Hepatocyte (in vitro differentiated cells): ENCODE measurements around the gene AIF1. TPM values are rescaled to one million over a fixed set of nuclear protein-coding genes. Genes with fewer than 3 reads are reported as not detected.

ENCODE experiments used
- DNase-seq: peaks from one replicate; pipeline ENCODE4 v3.0.0-alpha.2; 2016; ENCODE audit warnings: low spot score
- H2AFZ ChIP-seq: fragments of 200-600 bp; sonication (generic); 2 replicates; pipeline ENCODE4 v1.6.0; 2016; ENCODE audit warnings: antibody characterized with exemption, mild to moderate bottlenecking
- H3K27ac ChIP-seq: fragments of 200-600 bp; sonication (generic); 2 replicates; pipeline ENCODE4 v1.5.1; 2016; ENCODE audit warnings: mild to moderate bottlenecking
- H3K27me3 ChIP-seq: fragments of 200-600 bp; sonication (generic); 2 replicates; pipeline ENCODE4 v1.6.1; 2016
- H3K36me3 ChIP-seq: fragments of 200-600 bp; sonication (generic); replicated peaks from 2 replicates; pipeline ENCODE4 v1.5.1; 2016; ENCODE audit warnings: low read depth; ENCODE audit not compliant: insufficient read depth
- H3K4me1 ChIP-seq: fragments of 200-600 bp; sonication (generic); 2 replicates; pipeline ENCODE4 v1.5.1; 2016; ENCODE audit warnings: mild to moderate bottlenecking, moderate library complexity; ENCODE audit not compliant: insufficient read depth
- H3K4me2 ChIP-seq: fragments of 200-600 bp; sonication (generic); 2 replicates; pipeline ENCODE4 v1.6.0; 2016
- H3K4me3 ChIP-seq: fragments of 200-600 bp; sonication (generic); 2 replicates; pipeline ENCODE4 v1.5.1; 2016; ENCODE audit warnings: mild to moderate bottlenecking
- H3K79me2 ChIP-seq: fragments of 200-600 bp; sonication (generic); 2 replicates; pipeline ENCODE4 v1.6.0; 2017; ENCODE audit warnings: mild to moderate bottlenecking
- H3K9me2 ChIP-seq: fragments of 200-600 bp; sonication (generic); replicated peaks from 2 replicates; pipeline ENCODE4 v1.6.0; 2017; ENCODE audit warnings: mild to moderate bottlenecking; ENCODE audit not compliant: insufficient read depth
- H3K9me3 ChIP-seq: fragments of 200-600 bp; sonication (generic); 2 replicates; pipeline ENCODE4 v1.5.1; 2016; ENCODE audit warnings: low read depth, mild to moderate bottlenecking
- H4K20me1 ChIP-seq: fragments of 200-600 bp; sonication (generic); 2 replicates; pipeline ENCODE4 v1.6.0; 2016; ENCODE audit warnings: mild to moderate bottlenecking; ENCODE audit not compliant: insufficient read depth, poor library complexity, severe bottlenecking
- EZH2 ChIP-seq: fragments of 200-600 bp; sonication (generic); IDR thresholded peaks from 2 replicates; pipeline ENCODE4 v1.6.1; 2016; ENCODE audit warnings: antibody characterized with exemption, mild to moderate bottlenecking, borderline replicate concordance
- EZH2phosphoT487 ChIP-seq: fragments of 200-600 bp; sonication (generic); IDR thresholded peaks from one replicate; pipeline ENCODE4 v1.6.1; 2018; ENCODE audit warnings: antibody characterized with exemption, mild to moderate bottlenecking, low read depth, moderate library complexity; ENCODE audit not compliant: unreplicated experiment, severe bottlenecking
- WGBS: methylation state at CpG from one replicate; pipeline ENCODE4 v1.1.6; 2016; ENCODE audit warnings: low lambda C conversion rate; ENCODE audit errors: missing lambda C conversion rate; 5-methylcytosine and 5-hydroxymethylcytosine counted together
- polyA plus RNA-seq: library from polyadenylated mRNA; unstranded; fragments of >200 nt; fragmentation: Nextera tagmentation; extraction: Ambion mirVana; gene quantifications from 2 replicates; pipeline ENCODE4 v1.2.1, GENCODE V29; 2016
- total RNA-seq: library from RNA; depleted of rRNA; stranded (reverse); fragments of >200 nt; gene quantifications from 2 replicates; pipeline ENCODE4 v1.2.3, GENCODE V29; 2014
- TF ChIP-seq, protein P1 (sequence below): fragments of 200-600 bp; sonication (generic); IDR thresholded peaks from 2 replicates; pipeline ENCODE4 v1.5.1; 2016; ENCODE audit warnings: antibody characterized with exemption, mild to moderate bottlenecking; ENCODE audit not compliant: poor library complexity

Gene AIF1
- total and polyA plus RNA-seq, 2 experiments from 2014 or later: 4.6 to 7.2 TPM

DNA sequence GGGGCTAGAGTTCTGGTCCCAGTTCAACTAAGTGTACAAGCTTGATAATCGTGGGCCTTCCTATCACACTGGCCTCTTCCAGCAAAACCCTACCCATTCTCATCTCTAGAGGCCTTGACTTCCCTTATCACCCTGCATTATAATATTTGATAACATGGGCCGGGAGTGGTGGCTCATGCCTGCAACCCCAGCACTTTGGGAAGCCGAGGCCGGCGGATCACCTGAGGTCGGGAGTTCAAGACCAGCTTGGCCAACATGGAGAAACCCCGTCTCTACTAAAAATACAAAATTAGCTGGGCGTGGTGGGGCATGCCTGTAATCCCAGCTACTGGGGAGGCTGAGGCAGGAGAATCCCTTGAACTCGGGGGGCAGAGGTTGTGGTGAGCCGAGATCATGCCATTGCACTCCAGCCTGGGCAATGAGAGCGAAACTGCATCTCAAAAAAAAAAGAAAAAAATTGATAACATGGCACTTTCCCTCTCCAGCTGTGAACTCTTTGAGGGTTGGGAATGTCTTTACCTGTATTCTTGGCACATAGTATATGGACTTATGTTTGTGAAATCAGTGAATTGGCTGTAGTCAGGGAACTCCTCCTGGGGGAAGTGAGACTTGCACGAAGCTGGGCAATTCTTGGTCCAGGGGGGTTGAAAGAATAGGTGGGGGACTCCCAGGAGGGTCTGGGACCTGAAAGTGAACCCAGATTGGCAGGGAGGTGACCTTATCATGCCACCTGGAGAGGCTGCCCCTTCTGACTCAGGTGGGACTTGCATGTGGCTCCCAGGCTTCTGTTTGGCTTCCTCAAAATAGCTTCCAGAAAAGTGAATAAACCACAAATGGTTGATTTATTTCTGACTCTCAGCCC is 46.5 kb downstream of the AIF1 start:
- Histone ChIP-seq H3K36me3 (no peaks in the 10 kb centered on the region), H3K4me3 (peak overlapping the region; percentile 55), H2AFZ (no peak overlapping the region), H3K79me2 (peaks cover 74% of the 10 kb centered on the region), H3K9me3 (no peaks in the 10 kb centered on the region), H3K27ac (peak overlapping the region; percentile 89), H3K4me1 (peaks cover 34% of the 10 kb centered on the region), H3K27me3 (no peaks in the 10 kb centered on the region), H3K9me2 (no peaks in the 10 kb centered on the region), H3K4me2 (peak overlapping the region; percentile 97), H4K20me1 (peaks cover 13% of the 10 kb centered on the region)
- TF ChIP-seq EZH2 (no peak), EZH2phosphoT487 (no peak)
- TF ChIP-seq, protein P1, sequence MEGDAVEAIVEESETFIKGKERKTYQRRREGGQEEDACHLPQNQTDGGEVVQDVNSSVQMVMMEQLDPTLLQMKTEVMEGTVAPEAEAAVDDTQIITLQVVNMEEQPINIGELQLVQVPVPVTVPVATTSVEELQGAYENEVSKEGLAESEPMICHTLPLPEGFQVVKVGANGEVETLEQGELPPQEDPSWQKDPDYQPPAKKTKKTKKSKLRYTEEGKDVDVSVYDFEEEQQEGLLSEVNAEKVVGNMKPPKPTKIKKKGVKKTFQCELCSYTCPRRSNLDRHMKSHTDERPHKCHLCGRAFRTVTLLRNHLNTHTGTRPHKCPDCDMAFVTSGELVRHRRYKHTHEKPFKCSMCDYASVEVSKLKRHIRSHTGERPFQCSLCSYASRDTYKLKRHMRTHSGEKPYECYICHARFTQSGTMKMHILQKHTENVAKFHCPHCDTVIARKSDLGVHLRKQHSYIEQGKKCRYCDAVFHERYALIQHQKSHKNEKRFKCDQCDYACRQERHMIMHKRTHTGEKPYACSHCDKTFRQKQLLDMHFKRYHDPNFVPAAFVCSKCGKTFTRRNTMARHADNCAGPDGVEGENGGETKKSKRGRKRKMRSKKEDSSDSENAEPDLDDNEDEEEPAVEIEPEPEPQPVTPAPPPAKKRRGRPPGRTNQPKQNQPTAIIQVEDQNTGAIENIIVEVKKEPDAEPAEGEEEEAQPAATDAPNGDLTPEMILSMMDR: no peak
- DNase-seq: no peak
- 93% methylated on average over 12 of the region's 12 CpGs for WGBS

GRCh38 chr6:31662124-31662723 is 47.2 kb downstream of the AIF1 start:
- no peak overlapping the region for H3K27ac ChIP-seq
- H3K79me2 ChIP-seq: peaks cover 78% of the 10 kb centered on the region

GRCh38 chr6:31663126-31663960 is 48.3 kb downstream of the AIF1 start:
- no peaks in the 10 kb centered on the region for H3K36me3 ChIP-seq
- 72% methylated on average over 8 of the region's 9 CpGs for WGBS
- H3K27ac ChIP-seq: peak overlapping the region; percentile 93
- no peak overlapping the region for H2AFZ ChIP-seq
- H3K9me2 ChIP-seq: no peaks in the 10 kb centered on the region
- peak overlapping the region; percentile 81 for H3K4me2 ChIP-seq
- H3K9me3 ChIP-seq: no peaks in the 10 kb centered on the region
- peaks cover 78% of the 10 kb centered on the region for H3K79me2 ChIP-seq
- peaks cover 13% of the 10 kb centered on the region for H4K20me1 ChIP-seq
- no peak for DNase-seq
- H3K4me3 ChIP-seq: no peak overlapping the region
- peaks cover 34% of the 10 kb centered on the region for H3K4me1 ChIP-seq
- TF ChIP-seq, protein P1: no peak
- TF ChIP-seq EZH2 (no peak), EZH2phosphoT487 (no peak)
- H3K27me3 ChIP-seq: no peaks in the 10 kb centered on the region

More at GRCh38 chr6:31662124-31662723, 47.2 kb downstream of the AIF1 start:
- Histone ChIP-seq H3K4me3 (no peak overlapping the region), H3K9me3 (no peaks in the 10 kb centered on the region), H2AFZ (no peak overlapping the region), H4K20me1 (peaks cover 13% of the 10 kb centered on the region), H3K27me3 (no peaks in the 10 kb centered on the region), H3K36me3 (no peaks in the 10 kb centered on the region), H3K4me1 (peaks cover 34% of the 10 kb centered on the region), H3K4me2 (no peak overlapping the region), H3K9me2 (no peaks in the 10 kb centered on the region)
- DNase-seq: no peak
- WGBS: 95% methylated on average over 12 of the region's 12 CpGs
- TF ChIP-seq EZH2phosphoT487: no peak
- TF ChIP-seq, protein P1: no peak
- TF ChIP-seq EZH2: no peak
